B cell (primary cell): ENCODE data around the gene FHIT. TPM values are rescaled to one million over a fixed set of nuclear protein-coding genes. Genes with fewer than 3 reads are reported as not detected.

Experiments used
- ATAC-seq: fragments of 200-7000 bp; cut with Tn5 transposase; one replicate; pipeline ENCODE4 v1.10.0; 2021; ENCODE audit warnings: low read depth, mild to moderate bottlenecking, moderate number of reproducible peaks, moderate library complexity
- CTCF ChIA-PET: fragments of 350-600 bp; sonication (Branson Sonifier 250); formaldehyde crosslinking; loops from one replicate; lab custom pipeline; 2021; ENCODE audit warnings: antibody characterized with exemption, inconsistent platforms; lab: Charles Lee
- POLR2A ChIA-PET: fragments of 350-600 bp; sonication (Branson Sonifier 250); formaldehyde crosslinking; loops from one replicate; lab custom pipeline; 2021; ENCODE audit warnings: antibody characterized with exemption; lab: Charles Lee
- DNase-seq: peaks from one replicate; pipeline ENCODE4 v3.0.0; 2013
- H2AFZ ChIP-seq: 2 replicates; pipeline ENCODE4 v1.6.1; 2012; ENCODE audit warnings: mild to moderate bottlenecking, low read depth, low read length; ENCODE audit not compliant: insufficient read depth, poor library complexity, severe bottlenecking
- H3K27ac ChIP-seq, 2 donors: 1 replicate in 1 of 2; 2 replicates in 1 of 2; pipeline ENCODE4 v1.5.1; 2012 to 2013; ENCODE audit warnings: low read length in 2 of 2, mild to moderate bottlenecking in 2 of 2, moderate library complexity in 1 of 2
- H3K27me3 ChIP-seq, 4 experiments: fragments of 200-600 bp in 1 of 4; sonication (generic) in 1 of 4; replicated peaks in 1 of 4; 1 replicate in 2 of 4; 2 replicates in 2 of 4; pipeline versions ENCODE4 v1.6.1 to v1.7.0; 2013 to 2016; ENCODE audit warnings: low read length in 3 of 4, mild to moderate bottlenecking in 2 of 4, mixed read lengths in 1 of 4, moderate library complexity in 1 of 4; ENCODE audit not compliant: insufficient read depth in 4 of 4, control insufficient read depth in 3 of 4; ENCODE audit errors: control extremely low read depth in 1 of 4
- H3K36me3 ChIP-seq, 2 experiments: replicated peaks in 1 of 2; 1 replicate in 1 of 2; 2 replicates in 1 of 2; pipeline versions ENCODE4 v1.6.1 to v1.7.1; 2013; ENCODE audit warnings: low read length in 1 of 2; ENCODE audit not compliant: insufficient read depth in 2 of 2, control insufficient read depth in 1 of 2; ENCODE audit errors: control extremely low read depth in 1 of 2, extremely low read depth in 1 of 2
- H3K4me1 ChIP-seq, 2 donors: fragments of 200-600 bp in 1 of 2; sonication (generic) in 1 of 2; 1 replicate in 1 of 2; 2 replicates in 1 of 2; pipeline versions ENCODE4 v1.5.1 to v1.6.1; 2013 to 2017; ENCODE audit warnings: low read length in 2 of 2; ENCODE audit not compliant: control insufficient read depth in 2 of 2, insufficient read depth in 2 of 2
- H3K4me2 ChIP-seq: replicated peaks from 2 replicates; pipeline ENCODE3; 2012; ENCODE audit warnings: mild to moderate bottlenecking, low read depth, low read length; ENCODE audit not compliant: poor library complexity, severe bottlenecking
- H3K4me3 ChIP-seq, 5 experiments: fragments of 200-600 bp in 1 of 5; sonication (generic) in 1 of 5; 1 replicate in 3 of 5; 2 replicates in 2 of 5; pipeline versions ENCODE4 v1.5.1 to v1.7.0; 2011 to 2016; ENCODE audit warnings: low read length in 4 of 5, mild to moderate bottlenecking in 4 of 5, low read depth in 2 of 5, control low read depth in 1 of 5, moderate library complexity in 1 of 5; ENCODE audit not compliant: insufficient read depth in 1 of 5; ENCODE audit errors: control extremely low read depth in 1 of 5, extremely low read depth in 1 of 5
- H3K79me2 ChIP-seq: fragments of 200-600 bp; sonication (generic); one replicate; pipeline ENCODE4 v1.6.0; 2016; ENCODE audit warnings: low read length; ENCODE audit not compliant: control insufficient read depth, insufficient read depth
- H3K9ac ChIP-seq: fragments of 200-600 bp; sonication (generic); 2 replicates; pipeline ENCODE4 v1.6.1; 2017; ENCODE audit warnings: mild to moderate bottlenecking, low read length, moderate library complexity
- H3K9me3 ChIP-seq, 3 donors: one replicate each; pipeline versions ENCODE4 v1.6.1 to v1.7.1; 2013; ENCODE audit warnings: low read length in 2 of 3; ENCODE audit not compliant: control insufficient read depth in 2 of 3, insufficient read depth in 1 of 3; ENCODE audit errors: control extremely low read depth in 1 of 3
- H4K20me1 ChIP-seq: 2 replicates; pipeline ENCODE4 v1.6.0; 2012; ENCODE audit warnings: mild to moderate bottlenecking, low read length; ENCODE audit not compliant: insufficient read depth, control insufficient read depth, poor library complexity, severe bottlenecking
- H3K27ac Mint-ChIP-seq: one replicate; pipeline ENCODE4 v1.8.0; 2021; ENCODE audit warnings: mixed read lengths
- H3K27me3 Mint-ChIP-seq: one replicate; pipeline ENCODE4 v1.8.0; 2021; ENCODE audit warnings: mixed read lengths
- H3K4me1 Mint-ChIP-seq: one replicate; pipeline ENCODE4 v1.8.0; 2021; ENCODE audit warnings: mixed read lengths
- H3K4me3 Mint-ChIP-seq: one replicate; pipeline ENCODE4 v1.8.0; 2021; ENCODE audit warnings: mixed read lengths
- H3K9me3 Mint-ChIP-seq: one replicate; pipeline ENCODE4 v1.8.0; 2022; ENCODE audit warnings: mixed read lengths; ENCODE audit not compliant: insufficient read depth
- CTCF ChIP-seq: fragments of 200-600 bp; IDR thresholded peaks from one replicate; pipeline ENCODE4 v1.8.0; 2022; ENCODE audit warnings: antibody characterized with exemption, mild to moderate bottlenecking
- EZH2 ChIP-seq: IDR thresholded peaks from 2 replicates; pipeline ENCODE4 v1.6.1; 2012; ENCODE audit warnings: borderline replicate concordance, low read depth, mild to moderate bottlenecking, moderate library complexity, low read length; ENCODE audit not compliant: insufficient read depth, poor library complexity, severe bottlenecking
- WGBS: methylation state at CpG from one replicate; pipeline ENCODE4 v1.1.5; 2013; ENCODE audit warnings: missing lambda C conversion rate; ENCODE audit not compliant: insufficient coverage; 5-methylcytosine and 5-hydroxymethylcytosine counted together
- intact Hi-C: fragments of 100-400 bp; cut with micrococcal nuclease; formaldehyde crosslinking; loops from one replicate; pipeline ENCODE4 v1.10.0; 2022
- polyA plus RNA-seq: library from polyadenylated mRNA; depleted of rRNA; stranded (reverse); fragments of >200 nt; gene quantifications from 2 replicates; pipeline ENCODE4 v1.2.3, GENCODE V29; 2012
- total RNA-seq, 2 donors: library from RNA; stranded (reverse); fragments of 120-200 nt in 1 of 2; gene quantifications; 1 replicate in 1 of 2; 2 replicates in 1 of 2; pipeline versions ENCODE4 v1.2.3 to v1.2.4, GENCODE V29; 2013 to 2022

Gene FHIT
- total and polyA plus RNA-seq, 2 donors (not counting 1 experiment from before 2014, with no cell fraction given), result 1.7 to 7.8 TPM

- no peaks in the 10 kb centered on the region for H3K4me1 ChIP-seq
- intact Hi-C loops, result no loop called here
- H3K4me3 ChIP-seq, result no peak overlapping the region
- WGBS, result 100% methylated on average over 1 of the region's 5 CpGs
- Mint-ChIP-seq H3K27me3 (peaks cover 8% of the 10 kb centered on the region), H3K4me3 (no peak overlapping the region), H3K4me1 (no peaks in the 10 kb centered on the region), H3K27ac (no peak overlapping the region), H3K9me3 (no peaks in the 10 kb centered on the region)
- DNase-seq (no peak), ATAC-seq (no peak)
- ChIA-PET POLR2A (no interaction called here), CTCF (no interaction called here)
- no peak overlapping the region for H3K4me2 ChIP-seq
- H3K9me3 ChIP-seq, result peaks cover 0 to 4% (median 0%) of the 10 kb centered on the region in 3 donors
- no peaks in the 10 kb centered on the region for H3K79me2 ChIP-seq
- no peak overlapping the region for H3K9ac ChIP-seq
- H3K27me3 ChIP-seq, result peaks cover 0 to 5% (median 0%) of the 10 kb centered on the region in 4 experiments
- H4K20me1 ChIP-seq, result no peaks in the 10 kb centered on the region
- no peaks in the 10 kb centered on the region for H3K36me3 ChIP-seq
- no peak overlapping the region for H3K27ac ChIP-seq
- H2AFZ ChIP-seq, result no peak overlapping the region
- TF ChIP-seq CTCF, result no peak
- TF ChIP-seq EZH2, result no peak
Measured at GRCh38 chr3:59949311-59949710, 1301.9 kb downstream of the FHIT start.

GRCh38 chr3:59946401-59946800 is 1304.9 kb downstream of the FHIT start:
- Mint-ChIP-seq H3K9me3 (no peaks in the 10 kb centered on the region), H3K27me3 (no peaks in the 10 kb centered on the region), H3K4me1 (peaks cover 1% of the 10 kb centered on the region), H3K4me3 (no peak overlapping the region), H3K27ac (no peak overlapping the region)
- Histone ChIP-seq H3K79me2 (no peaks in the 10 kb centered on the region), H4K20me1 (no peaks in the 10 kb centered on the region), H3K9ac (no peak overlapping the region), H3K27ac (no peak overlapping the region), H3K4me3 (no peak overlapping the region), H3K4me1 (peaks cover 0 to 1% of the 10 kb centered on the region in 2 donors), H3K9me3 (peaks cover 0 to 4% (median 0%) of the 10 kb centered on the region in 3 donors), H3K27me3 (no peaks in the 10 kb centered on the region), H3K4me2 (no peak overlapping the region), H2AFZ (no peak overlapping the region), H3K36me3 (no peaks in the 10 kb centered on the region)
- CTCF ChIA-PET, result no interaction called here
- DNase-seq (no peak), ATAC-seq (no peak)
- POLR2A ChIA-PET, result no interaction called here
- intact Hi-C loops, result no loop called here
- no peak for TF ChIP-seq CTCF
- WGBS, result no CpG with 5 or more reads among the region's 1 CpG
